OCI-LY7 (cell line): Measurements from ENCODE around the gene USP34. TPM values are rescaled to one million over a fixed set of nuclear protein-coding genes. Genes with fewer than 3 reads are reported as not detected.

Source experiments
- BruUV-seq: library from RNA; stranded (reverse); fragments of 400-500 nt; replicated peaks from 2 replicates; lab custom pipeline; 2021; lab: Mats Ljungman, UMichigan
- CTCF ChIA-PET: fragments of 300-600 bp; sonication (Branson Sonifier 250); formaldehyde crosslinking; loops from one replicate; lab custom pipeline; 2022; ENCODE audit warnings: antibody characterized with exemption; ENCODE audit not compliant: unreplicated experiment; lab: Charles Lee
- POLR2A ChIA-PET: fragments of 300-600 bp; sonication (Branson Sonifier 250); formaldehyde crosslinking; loops from one replicate; lab custom pipeline; 2022; ENCODE audit warnings: antibody characterized with exemption; lab: Charles Lee
- DNase-seq: peaks from one replicate; pipeline ENCODE4 v3.0.0-alpha.2; 2015; ENCODE audit warnings: low spot score
- H2AFZ ChIP-seq: fragments of 200-600 bp; sonication (generic), shearing (Covaris generic); 2 replicates; pipeline ENCODE4 v1.6.1; 2014; ENCODE audit warnings: mild to moderate bottlenecking, antibody characterized with exemption, low read length, moderate library complexity
- H3K27ac ChIP-seq: fragments of 200-600 bp; sonication (generic); 2 replicates; pipeline ENCODE4 v1.5.1; 2014; ENCODE audit warnings: mixed run types, low read depth, mild to moderate bottlenecking, moderate library complexity, low read length, inconsistent platforms; ENCODE audit not compliant: poor library complexity, severe bottlenecking
- H3K36me3 ChIP-seq: fragments of 200-600 bp; sonication (generic); 2 replicates; pipeline ENCODE4 v1.6.1; 2014; ENCODE audit warnings: mild to moderate bottlenecking, antibody characterized with exemption, low read length, moderate library complexity, mixed read lengths; ENCODE audit not compliant: insufficient read depth
- H3K4me1 ChIP-seq: fragments of 200-600 bp; sonication (generic); 2 replicates; pipeline ENCODE4 v1.5.1; 2014; ENCODE audit warnings: mild to moderate bottlenecking, low read length; ENCODE audit not compliant: insufficient read depth, poor library complexity, severe bottlenecking
- H3K4me2 ChIP-seq: fragments of 200-600 bp; sonication (generic); 2 replicates; pipeline ENCODE4 v1.6.1; 2014; ENCODE audit warnings: mild to moderate bottlenecking, low read length
- H3K4me3 ChIP-seq: fragments of 200-600 bp; sonication (generic); 2 replicates; pipeline ENCODE4 v1.5.1; 2014; ENCODE audit warnings: mild to moderate bottlenecking, low read depth, low read length; ENCODE audit not compliant: poor library complexity, severe bottlenecking
- H3K79me2 ChIP-seq: fragments of 200-600 bp; sonication (generic); 2 replicates; pipeline ENCODE4 v1.6.1; 2016; ENCODE audit warnings: low read depth, mild to moderate bottlenecking, low read length, moderate library complexity, mixed read lengths; ENCODE audit not compliant: insufficient read depth
- H3K9me2 ChIP-seq: fragments of 200-600 bp; sonication (generic); 2 replicates; pipeline ENCODE4 v1.6.1; 2016; ENCODE audit warnings: mild to moderate bottlenecking, low read length, mixed read lengths; ENCODE audit not compliant: insufficient read depth
- H3K9me3 ChIP-seq: fragments of 200-600 bp; sonication (generic); 2 replicates; pipeline ENCODE4 v1.6.1; 2014; ENCODE audit warnings: mild to moderate bottlenecking, mixed run types, low read length, mixed read lengths
- H4K20me1 ChIP-seq: fragments of 200-600 bp; sonication (generic); 2 replicates; pipeline ENCODE4 v1.6.1; 2014; ENCODE audit warnings: mild to moderate bottlenecking, antibody characterized with exemption, low read length, moderate library complexity, mixed read lengths; ENCODE audit not compliant: insufficient read depth
- EZH2phosphoT487 ChIP-seq: fragments of 200-600 bp; sonication (generic); IDR thresholded peaks from 2 replicates; pipeline ENCODE4 v1.6.1; 2018; ENCODE audit warnings: low read depth, borderline replicate concordance, mild to moderate bottlenecking, mixed run types, antibody characterized with exemption, low read length, moderate library complexity, mixed read lengths
- intact Hi-C: fragments of 100-400 bp; cut with micrococcal nuclease; formaldehyde crosslinking; loops from one replicate; pipeline ENCODE4 v1.10.0; 2022; ENCODE audit not compliant: unreplicated experiment
- total RNA-seq, 2 experiments: library from RNA; depleted of rRNA in 1 of 2; stranded (reverse); fragments of >200 nt in 1 of 2; shearing (Covaris generic) in 1 of 2; gene quantifications; 2 replicates each; pipeline ENCODE4 v1.2.3, GENCODE V29; 2014 to 2022
- TF ChIP-seq, protein P1 (sequence below): fragments of 200-600 bp; sonication (generic); conservative IDR thresholded peaks from 2 replicates; pipeline ENCODE4 v1.5.1; 2014; ENCODE audit warnings: mild to moderate bottlenecking, antibody characterized with exemption, low read length, moderate library complexity, mixed read lengths

USP34 gene
- total RNA-seq, 2 experiments from 2014 or later = 192 to 344 TPM

DNA sequence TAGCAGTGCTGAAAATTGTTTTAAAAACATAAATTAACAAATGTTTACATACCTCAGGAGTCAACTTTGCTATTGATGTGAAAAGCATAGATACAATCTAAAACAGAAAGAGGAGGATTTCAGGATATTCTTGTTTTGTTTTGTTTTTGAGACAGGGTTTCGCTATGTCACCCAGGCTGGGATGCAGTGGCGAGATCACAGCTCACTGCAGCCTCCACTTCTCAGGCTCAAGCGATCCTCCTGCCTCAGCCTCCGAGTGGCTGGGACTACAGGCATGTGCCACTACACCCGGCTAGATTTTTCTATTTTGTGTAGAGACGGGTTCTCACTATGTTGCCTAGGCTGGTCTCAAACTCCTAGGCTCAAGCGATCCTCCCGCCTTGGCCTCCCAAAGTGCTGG is 248.3 kb downstream of the USP34 start:
- no peaks in the 10 kb centered on the region for H3K4me1 ChIP-seq
- no peak overlapping the region for H2AFZ ChIP-seq
- no peak for TF ChIP-seq EZH2phosphoT487
- intact Hi-C loops = loop anchor here (5.0 kb wide), 1 partner anchor 100 kb away; no protein-coding TSS in a partner anchor
- DNase-seq = no peak
- H3K9me3 ChIP-seq = no peaks in the 10 kb centered on the region
- H3K9me2 ChIP-seq = no peaks in the 10 kb centered on the region
- H3K4me2 ChIP-seq = no peak overlapping the region
- peaks cover 95% of the 10 kb centered on the region for H3K36me3 ChIP-seq
- POLR2A ChIA-PET = interaction anchor here (1.7 to 2.1 kb wide), 2 partner anchors 13 to 15 kb away, joined by 5 read pairs; no protein-coding TSS in a partner anchor
- no TSS peak for BruUV-seq
- no peaks in the 10 kb centered on the region for H3K79me2 ChIP-seq
- H3K27ac ChIP-seq = no peak overlapping the region
- no peaks in the 10 kb centered on the region for H4K20me1 ChIP-seq
- CTCF ChIA-PET = no interaction called here
- H3K4me3 ChIP-seq = no peak overlapping the region

GRCh38 chr2:61221819-61222218 is 249.1 kb downstream of the USP34 start:
- Histone ChIP-seq H3K9me2 (no peaks in the 10 kb centered on the region), H3K79me2 (no peaks in the 10 kb centered on the region), H3K27ac (no peak overlapping the region), H4K20me1 (no peaks in the 10 kb centered on the region), H3K9me3 (no peaks in the 10 kb centered on the region), H3K4me3 (no peak overlapping the region), H2AFZ (no peak overlapping the region), H3K4me2 (no peak overlapping the region), H3K36me3 (peaks cover 95% of the 10 kb centered on the region), H3K4me1 (no peaks in the 10 kb centered on the region)
- ChIA-PET POLR2A (interaction anchor here (1.7 kb wide), 1 partner anchor 11 kb away, joined by 4 read pairs; no protein-coding TSS in a partner anchor), CTCF (no interaction called here)
- no TSS peak for BruUV-seq
- DNase-seq = no peak
- TF ChIP-seq EZH2phosphoT487 = no peak
- TF ChIP-seq, protein P1, sequence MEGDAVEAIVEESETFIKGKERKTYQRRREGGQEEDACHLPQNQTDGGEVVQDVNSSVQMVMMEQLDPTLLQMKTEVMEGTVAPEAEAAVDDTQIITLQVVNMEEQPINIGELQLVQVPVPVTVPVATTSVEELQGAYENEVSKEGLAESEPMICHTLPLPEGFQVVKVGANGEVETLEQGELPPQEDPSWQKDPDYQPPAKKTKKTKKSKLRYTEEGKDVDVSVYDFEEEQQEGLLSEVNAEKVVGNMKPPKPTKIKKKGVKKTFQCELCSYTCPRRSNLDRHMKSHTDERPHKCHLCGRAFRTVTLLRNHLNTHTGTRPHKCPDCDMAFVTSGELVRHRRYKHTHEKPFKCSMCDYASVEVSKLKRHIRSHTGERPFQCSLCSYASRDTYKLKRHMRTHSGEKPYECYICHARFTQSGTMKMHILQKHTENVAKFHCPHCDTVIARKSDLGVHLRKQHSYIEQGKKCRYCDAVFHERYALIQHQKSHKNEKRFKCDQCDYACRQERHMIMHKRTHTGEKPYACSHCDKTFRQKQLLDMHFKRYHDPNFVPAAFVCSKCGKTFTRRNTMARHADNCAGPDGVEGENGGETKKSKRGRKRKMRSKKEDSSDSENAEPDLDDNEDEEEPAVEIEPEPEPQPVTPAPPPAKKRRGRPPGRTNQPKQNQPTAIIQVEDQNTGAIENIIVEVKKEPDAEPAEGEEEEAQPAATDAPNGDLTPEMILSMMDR = no peak
- intact Hi-C loops = loop anchor here (5.0 kb wide), 1 partner anchor 100 kb away; no protein-coding TSS in a partner anchor

DNA sequence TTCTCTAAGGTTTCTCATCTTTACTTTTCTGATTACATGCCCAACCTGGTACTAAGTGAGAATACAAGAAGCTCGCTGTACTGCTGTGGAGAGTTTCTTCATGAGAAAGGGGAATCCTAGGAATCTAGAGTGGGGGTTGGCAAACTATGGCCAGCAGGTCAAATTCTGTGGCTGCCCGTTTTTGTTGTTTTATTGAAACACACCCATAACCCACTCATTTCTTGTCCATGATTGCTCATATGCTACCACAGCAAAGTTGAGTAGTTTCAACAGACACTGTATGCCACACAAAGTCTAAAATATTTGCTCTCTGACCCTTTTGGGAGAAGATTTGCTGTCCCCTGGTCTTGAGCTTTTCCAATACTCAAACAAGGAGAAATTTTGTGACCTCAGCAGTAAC is 250.1 kb downstream of the USP34 start:
- no peaks in the 10 kb centered on the region for H3K9me2 ChIP-seq
- ChIA-PET POLR2A (interaction anchor here (1.7 kb wide), 1 partner anchor 10 kb away, joined by 4 read pairs; no protein-coding TSS in a partner anchor), CTCF (no interaction called here)
- H3K36me3 ChIP-seq = peaks cover 93% of the 10 kb centered on the region
- no peak overlapping the region for H3K4me2 ChIP-seq
- TF ChIP-seq EZH2phosphoT487 = no peak
- TF ChIP-seq, protein P1 = no peak
- no peak overlapping the region for H3K27ac ChIP-seq
- no peaks in the 10 kb centered on the region for H3K9me3 ChIP-seq
- H2AFZ ChIP-seq = no peak overlapping the region
- H4K20me1 ChIP-seq = no peaks in the 10 kb centered on the region
- H3K4me3 ChIP-seq = no peak overlapping the region
- BruUV-seq = no TSS peak
- no peak for DNase-seq
- no peaks in the 10 kb centered on the region for H3K79me2 ChIP-seq
- H3K4me1 ChIP-seq = no peaks in the 10 kb centered on the region
- intact Hi-C loops = loop anchor here (5.0 kb wide), 1 partner anchor 102 kb away; no protein-coding TSS in a partner anchor
